ENCODE data around the gene NR6A1.

NR6A1 gene

GRCh38 chr9:124559871-124560270 lies 211.2 kb downstream of the NR6A1 start:
- Histone ChIP-seq H3K36me3 (ENCODE audit: control insufficient read depth, insufficient read depth, low read length) (no peaks in the 10 kb centered on the region), H3K27ac (ENCODE audit: low read length) (no peak overlapping the region), H3K27me3 (ENCODE audit: control insufficient read depth, insufficient read depth, low read length) (no peaks in the 10 kb centered on the region), H3K9me3 (ENCODE audit: control insufficient read depth, insufficient read depth, low read length) (no peaks in the 10 kb centered on the region), H3K4me1 (ENCODE audit: control insufficient read depth, insufficient read depth, low read length) (no peaks in the 10 kb centered on the region; the same call in 1 of the 2 replicates), H3K4me3 (ENCODE audit: low read length) (no peak overlapping the region)
- no CpG with 5 or more reads among the region's 2 CpGs for WGBS (ENCODE audit: insufficient coverage, insufficient read length)
- no peak for DNase-seq (ENCODE audit: low read depth, low spot score)

GRCh38 chr9:124558777-124559470 lies 212.2 kb downstream of the NR6A1 start:
- no CpG with 5 or more reads among the region's 4 CpGs for WGBS (ENCODE audit: insufficient coverage, insufficient read length)
- no peak overlapping the region for H3K4me3 ChIP-seq (ENCODE audit: low read length)
- no peak for DNase-seq (ENCODE audit: low read depth, low spot score)
- H3K27me3 ChIP-seq (ENCODE audit: control insufficient read depth, insufficient read depth, low read length) = no peaks in the 10 kb centered on the region
- H3K4me1 ChIP-seq (ENCODE audit: control insufficient read depth, insufficient read depth, low read length) = no peaks in the 10 kb centered on the region; the same call in 1 of the 2 replicates
- H3K36me3 ChIP-seq (ENCODE audit: control insufficient read depth, insufficient read depth, low read length) = 0 out of 2 replicates have a peak, but pooled peaks cover 3% of the 10 kb centered on the region
- no peaks in the 10 kb centered on the region for H3K9me3 ChIP-seq (ENCODE audit: control insufficient read depth, insufficient read depth, low read length)
- H3K27ac ChIP-seq (ENCODE audit: low read length) = no peak overlapping the region

DNA sequence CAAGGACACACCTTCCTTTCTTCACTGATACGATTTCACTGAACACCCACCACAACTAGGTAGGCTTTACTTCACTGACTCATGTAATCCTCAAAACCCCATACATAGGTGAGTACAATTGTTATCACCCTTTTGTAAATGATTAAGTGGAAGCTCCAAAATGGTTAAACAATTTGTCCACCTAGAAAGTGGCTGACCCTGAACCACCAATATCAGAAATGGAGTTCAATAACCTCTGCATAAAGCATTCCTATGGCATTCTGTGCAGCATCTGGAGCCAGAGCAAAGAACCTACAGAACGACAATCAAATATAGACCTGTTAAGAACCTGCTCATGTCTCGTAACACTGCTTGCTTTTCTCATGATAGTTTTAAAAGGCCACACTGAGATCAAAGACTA lies 213.2 kb downstream of the NR6A1 start:
- Histone ChIP-seq H3K9me3 (ENCODE audit: control insufficient read depth, insufficient read depth, low read length) (no peaks in the 10 kb centered on the region), H3K4me3 (ENCODE audit: low read length) (no peak overlapping the region), H3K27ac (ENCODE audit: low read length) (no peak overlapping the region), H3K27me3 (ENCODE audit: control insufficient read depth, insufficient read depth, low read length) (no peaks in the 10 kb centered on the region), H3K4me1 (ENCODE audit: control insufficient read depth, insufficient read depth, low read length) (no peaks in the 10 kb centered on the region; the same call in 1 of the 2 replicates), H3K36me3 (ENCODE audit: control insufficient read depth, insufficient read depth, low read length) (0 out of 2 replicates have a peak, but pooled peaks cover 3% of the 10 kb centered on the region)
- no peak for DNase-seq (ENCODE audit: low read depth, low spot score)
- no CpG with 5 or more reads among the region's 3 CpGs for WGBS (ENCODE audit: insufficient coverage, insufficient read length)

- no peak for DNase-seq (ENCODE audit: low read depth, low spot score)
- H3K27ac ChIP-seq (ENCODE audit: low read length) = no peak overlapping the region
- no peak overlapping the region for H3K4me3 ChIP-seq (ENCODE audit: low read length)
- no CpG with 5 or more reads among the region's 3 CpGs for WGBS (ENCODE audit: insufficient coverage, insufficient read length)
- no peaks in the 10 kb centered on the region for H3K27me3 ChIP-seq (ENCODE audit: control insufficient read depth, insufficient read depth, low read length)
- 0 out of 2 replicates have a peak, but pooled peaks cover 3% of the 10 kb centered on the region for H3K36me3 ChIP-seq (ENCODE audit: control insufficient read depth, insufficient read depth, low read length)
- no peaks in the 10 kb centered on the region for H3K9me3 ChIP-seq (ENCODE audit: control insufficient read depth, insufficient read depth, low read length)
- no peaks in the 10 kb centered on the region; the same call in 1 of the 2 replicates for H3K4me1 ChIP-seq (ENCODE audit: control insufficient read depth, insufficient read depth, low read length)
These were observed 216.1 kb downstream of the NR6A1 start for GRCh38 chr9:124555043-124555442.

- no peak overlapping the region for H3K4me3 ChIP-seq (ENCODE audit: low read length)
- no peak for DNase-seq (ENCODE audit: low read depth, low spot score)
- no CpG with 5 or more reads among the region's 3 CpGs for WGBS (ENCODE audit: insufficient coverage, insufficient read length)
- 0 out of 2 replicates have a peak, but pooled peaks cover 3% of the 10 kb centered on the region for H3K36me3 ChIP-seq (ENCODE audit: control insufficient read depth, insufficient read depth, low read length)
- H3K27ac ChIP-seq (ENCODE audit: low read length) = no peak overlapping the region
- no peaks in the 10 kb centered on the region for H3K27me3 ChIP-seq (ENCODE audit: control insufficient read depth, insufficient read depth, low read length)
- H3K9me3 ChIP-seq (ENCODE audit: control insufficient read depth, insufficient read depth, low read length) = no peaks in the 10 kb centered on the region
- H3K4me1 ChIP-seq (ENCODE audit: control insufficient read depth, insufficient read depth, low read length) = no peaks in the 10 kb centered on the region
These were observed 217.4 kb downstream of the NR6A1 start for GRCh38 chr9:124553738-124554137.

DNA sequence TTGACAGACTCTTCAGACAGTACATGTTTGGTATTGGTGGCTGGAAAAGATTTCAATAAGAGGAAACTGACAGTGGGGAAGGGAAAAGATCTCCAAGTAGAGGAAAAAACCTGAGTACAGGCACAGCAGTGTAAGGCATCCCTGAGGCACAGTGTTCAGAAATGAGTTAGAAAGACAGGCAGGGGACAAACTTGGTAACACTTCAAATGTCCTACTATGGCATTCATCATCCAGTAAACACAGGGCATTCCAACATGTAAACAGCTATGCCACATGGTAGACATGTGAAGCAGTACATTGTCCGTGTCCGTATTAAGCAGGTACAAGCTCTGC lies 218.9 kb downstream of the NR6A1 start:
- no CpG with 5 or more reads among the region's 2 CpGs for WGBS (ENCODE audit: insufficient coverage, insufficient read length)
- H3K9me3 ChIP-seq (ENCODE audit: control insufficient read depth, insufficient read depth, low read length) = no peaks in the 10 kb centered on the region
- DNase-seq (ENCODE audit: low read depth, low spot score) = no peak

DNA sequence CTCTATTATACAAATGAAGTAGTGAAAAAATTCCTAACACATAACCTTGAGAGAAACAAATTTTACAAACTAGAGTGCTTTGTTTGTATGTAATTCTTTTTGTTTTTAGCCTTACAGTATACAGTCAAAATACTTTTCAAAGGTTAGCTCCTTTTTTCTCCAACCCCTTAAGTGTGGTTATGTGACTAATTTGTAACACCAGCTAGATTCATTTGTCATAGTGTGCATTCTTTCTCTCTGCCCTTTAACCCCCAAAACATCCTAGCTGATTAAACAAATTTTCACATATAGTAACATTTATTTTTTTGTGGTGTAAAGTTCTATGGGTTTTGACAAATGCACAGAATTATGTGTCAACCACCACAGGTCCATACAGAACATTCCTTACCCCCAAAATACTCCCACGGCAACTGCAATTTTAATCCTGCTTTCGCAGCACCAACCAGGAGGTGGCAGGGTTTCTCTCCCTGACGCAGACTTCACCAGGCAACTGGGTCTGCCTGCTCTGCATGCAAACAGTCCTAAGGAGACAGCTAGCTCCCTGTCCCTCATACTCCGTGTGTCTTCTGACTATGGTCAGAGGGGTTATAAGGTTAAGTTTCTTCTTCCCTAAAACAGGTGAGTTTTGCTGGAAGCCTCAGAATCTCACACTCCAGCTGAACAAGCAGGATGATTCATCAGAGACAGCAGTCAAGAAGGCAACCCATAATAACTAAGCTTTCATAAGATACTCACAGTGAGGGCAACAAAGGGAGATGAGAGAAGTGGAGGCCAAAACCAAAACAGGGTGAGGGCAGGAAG lies 219.4 kb downstream of the NR6A1 start:
- no CpG with 5 or more reads among the region's 4 CpGs for WGBS (ENCODE audit: insufficient coverage, insufficient read length)
- 0 out of 2 replicates have a peak, but pooled peaks cover 3% of the 10 kb centered on the region for H3K36me3 ChIP-seq (ENCODE audit: control insufficient read depth, insufficient read depth, low read length)
- H3K9me3 ChIP-seq (ENCODE audit: control insufficient read depth, insufficient read depth, low read length) = no peaks in the 10 kb centered on the region
- H3K27ac ChIP-seq (ENCODE audit: low read length) = no peak overlapping the region
- H3K4me1 ChIP-seq (ENCODE audit: control insufficient read depth, insufficient read depth, low read length) = no peaks in the 10 kb centered on the region
- no peak overlapping the region for H3K4me3 ChIP-seq (ENCODE audit: low read length)
- peak; percentile 50 for DNase-seq (ENCODE audit: low read depth, low spot score)
- no peaks in the 10 kb centered on the region for H3K27me3 ChIP-seq (ENCODE audit: control insufficient read depth, insufficient read depth, low read length)

More for the DNA sequence above, 218.9 kb downstream of the NR6A1 start:
- Histone ChIP-seq H3K27ac (ENCODE audit: low read length) (no peak overlapping the region), H3K36me3 (ENCODE audit: control insufficient read depth, insufficient read depth, low read length) (0 out of 2 replicates have a peak, but pooled peaks cover 3% of the 10 kb centered on the region), H3K27me3 (ENCODE audit: control insufficient read depth, insufficient read depth, low read length) (no peaks in the 10 kb centered on the region), H3K4me1 (ENCODE audit: control insufficient read depth, insufficient read depth, low read length) (no peaks in the 10 kb centered on the region), H3K4me3 (ENCODE audit: low read length) (no peak overlapping the region)

GRCh38 chr9:124550072-124550471 lies 221.0 kb downstream of the NR6A1 start:
- Histone ChIP-seq H3K27me3 (ENCODE audit: control insufficient read depth, insufficient read depth, low read length) (no peaks in the 10 kb centered on the region), H3K27ac (ENCODE audit: low read length) (no peak overlapping the region), H3K4me3 (ENCODE audit: low read length) (no peak overlapping the region), H3K36me3 (ENCODE audit: control insufficient read depth, insufficient read depth, low read length) (0 out of 2 replicates have a peak, but pooled peaks cover 3% of the 10 kb centered on the region), H3K9me3 (ENCODE audit: control insufficient read depth, insufficient read depth, low read length) (no peaks in the 10 kb centered on the region), H3K4me1 (ENCODE audit: control insufficient read depth, insufficient read depth, low read length) (no peaks in the 10 kb centered on the region)
- WGBS (ENCODE audit: insufficient coverage, insufficient read length) = no CpG with 5 or more reads among the region's 2 CpGs
- DNase-seq (ENCODE audit: low read depth, low spot score) = no peak

- no peak for DNase-seq (ENCODE audit: low read depth, low spot score)
- no peaks in the 10 kb centered on the region for H3K4me1 ChIP-seq (ENCODE audit: control insufficient read depth, insufficient read depth, low read length)
These were observed 222.1 kb downstream of the NR6A1 start for GRCh38 chr9:124549016-124549415.

GRCh38 chr9:124544535-124544934 lies 226.6 kb downstream of the NR6A1 start:
- no peak for DNase-seq (ENCODE audit: low read depth, low spot score)
- no peaks in the 10 kb centered on the region for H3K9me3 ChIP-seq (ENCODE audit: control insufficient read depth, insufficient read depth, low read length)
- no peaks in the 10 kb centered on the region for H3K27me3 ChIP-seq (ENCODE audit: control insufficient read depth, insufficient read depth, low read length)
- H3K4me3 ChIP-seq (ENCODE audit: low read length) = no peak overlapping the region
- WGBS (ENCODE audit: insufficient coverage, insufficient read length) = no CpG with 5 or more reads among the region's 2 CpGs
- no peaks in the 10 kb centered on the region for H3K4me1 ChIP-seq (ENCODE audit: control insufficient read depth, insufficient read depth, low read length)
- H3K27ac ChIP-seq (ENCODE audit: low read length) = no peak overlapping the region
- no peaks in the 10 kb centered on the region for H3K36me3 ChIP-seq (ENCODE audit: control insufficient read depth, insufficient read depth, low read length)

More at GRCh38 chr9:124549016-124549415, 222.1 kb downstream of the NR6A1 start:
- Histone ChIP-seq H3K36me3 (ENCODE audit: control insufficient read depth, insufficient read depth, low read length) (no peaks in the 10 kb centered on the region), H3K27ac (ENCODE audit: low read length) (no peak overlapping the region), H3K4me3 (ENCODE audit: low read length) (no peak overlapping the region), H3K27me3 (ENCODE audit: control insufficient read depth, insufficient read depth, low read length) (no peaks in the 10 kb centered on the region), H3K9me3 (ENCODE audit: control insufficient read depth, insufficient read depth, low read length) (no peaks in the 10 kb centered on the region)
- no CpG with 5 or more reads among the region's 1 CpG for WGBS (ENCODE audit: insufficient coverage, insufficient read length)

Data from iPS DF 6.9 (cell line).